HUDEP-2 (cell line): Measurements from ENCODE around the gene GLIPR1L1.
"Not testable (repeated sequence)": the region's sequence is repeated elsewhere in the genome, so short reads cannot be mapped to it uniquely, and the experiment has no call there.

Experiments
- DNase-seq, 76 experiments: peaks; one replicate each; lab custom pipeline; 2025; ENCODE audit not compliant: unreplicated experiment in 76 of 76; lab: John Stamatoyannopoulos, UW

GLIPR1L1 gene

GRCh38 chr12:75346215-75346614, 11.7 kb downstream of the GLIPR1L1 start:
- DNase-seq = not testable (repeated sequence)

DNA sequence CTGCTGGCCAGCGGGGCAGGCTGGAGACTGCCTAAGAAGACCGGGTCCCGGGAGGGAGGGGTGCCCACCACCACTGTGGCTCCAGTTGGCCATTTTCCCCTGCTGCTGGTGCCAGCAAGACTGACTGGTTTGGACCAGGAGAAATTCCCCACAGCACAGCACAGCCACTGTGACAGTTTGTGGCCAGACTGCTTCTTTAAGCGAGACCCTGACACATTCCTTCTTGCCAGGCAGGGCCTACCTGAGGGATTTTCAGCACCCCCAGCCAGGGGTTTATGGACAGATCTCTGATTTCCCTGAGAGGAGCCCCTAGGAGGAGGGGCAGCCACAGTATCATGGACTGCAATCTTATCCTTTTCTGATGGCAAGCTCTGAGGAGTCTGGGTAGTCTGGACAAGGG, 15.5 kb downstream of the GLIPR1L1 start:
- no peak for DNase-seq

DNA sequence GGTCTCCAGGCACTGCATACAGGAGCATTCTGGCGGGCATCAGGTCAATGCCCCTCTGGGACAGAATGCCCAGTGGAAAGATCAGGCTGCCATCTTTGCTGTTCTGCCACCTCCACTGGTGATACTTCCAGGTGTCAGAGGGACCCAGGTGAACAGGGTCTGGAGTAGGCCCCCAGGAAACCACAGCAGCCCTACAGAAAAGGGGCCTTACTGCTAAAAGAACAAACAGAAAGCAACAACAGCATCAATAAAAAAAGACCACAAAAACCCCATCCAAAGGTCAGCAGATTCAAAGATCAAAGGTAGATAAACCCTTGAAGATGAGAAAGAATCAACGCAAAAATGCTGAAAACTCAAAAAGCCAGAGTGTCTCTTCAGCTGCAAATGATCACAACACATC, 15.9 kb downstream of the GLIPR1L1 start:
- no peak for DNase-seq

DNA sequence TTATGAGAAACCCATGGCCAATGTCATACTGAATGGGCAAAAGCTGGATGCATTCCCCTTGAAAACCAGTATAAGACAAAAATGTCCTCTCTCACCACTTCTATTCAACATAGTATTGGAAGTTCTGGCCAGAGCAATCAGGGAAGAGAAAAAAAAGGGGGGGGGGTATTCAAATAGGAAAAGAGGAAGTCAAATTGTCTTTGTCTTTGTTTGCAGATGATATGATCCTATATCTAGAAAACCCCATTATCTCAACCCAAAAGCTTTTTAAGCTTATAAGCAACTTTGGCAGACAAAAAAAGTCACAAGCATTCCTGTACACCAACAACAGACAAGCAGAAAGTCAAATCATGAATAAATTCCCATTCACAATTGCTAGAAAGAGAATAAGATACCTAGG, 19.5 kb downstream of the GLIPR1L1 start:
- peak in 1 of 76 experiments; percentile 5 for DNase-seq

DNA sequence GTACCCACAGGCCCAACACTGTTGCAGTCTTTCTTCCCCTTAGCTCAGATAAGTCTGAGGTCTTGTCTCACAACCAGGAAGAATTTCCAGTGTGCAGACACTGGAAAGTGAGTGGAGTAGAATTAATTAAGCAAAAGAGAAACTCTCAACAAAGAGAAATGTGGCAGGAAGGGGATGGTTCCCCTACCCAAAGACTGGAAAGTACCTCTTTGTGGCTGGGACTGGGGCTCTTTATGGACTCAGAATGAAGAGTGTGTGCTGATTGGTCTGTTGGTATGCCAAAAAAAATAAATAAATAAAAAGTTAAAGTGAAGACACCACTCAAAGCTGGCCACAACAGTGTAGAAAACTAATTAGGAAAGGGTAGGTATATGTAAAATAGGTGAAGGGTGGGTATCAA, 26.4 kb downstream of the GLIPR1L1 start:
- no peak for DNase-seq

DNA sequence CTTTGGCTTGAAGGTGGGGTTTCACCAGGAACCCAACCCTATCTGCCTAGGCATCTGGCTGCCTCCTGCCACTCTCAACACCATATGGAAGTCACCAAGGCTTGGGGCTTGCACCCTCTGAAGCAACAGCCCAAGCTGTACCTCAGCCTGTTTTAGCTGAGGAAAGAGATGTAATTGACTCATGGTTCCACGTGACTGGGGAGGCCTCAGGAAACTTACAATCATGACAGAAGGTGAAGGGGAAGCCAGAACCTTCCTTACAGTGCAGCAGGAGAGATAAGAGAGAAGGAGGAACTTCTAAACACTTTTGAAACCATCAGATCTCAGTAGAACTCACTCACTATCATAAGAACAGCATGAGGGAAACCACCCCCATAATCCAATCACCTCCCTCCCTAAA, 26.9 kb downstream of the GLIPR1L1 start:
- no peak for DNase-seq

- DNase-seq = no peak
These were observed 30.4 kb downstream of the GLIPR1L1 start for GRCh38 chr12:75364919-75365318.

GRCh38 chr12:75366629-75367028, 32.2 kb downstream of the GLIPR1L1 start:
- no peak for DNase-seq

DNA sequence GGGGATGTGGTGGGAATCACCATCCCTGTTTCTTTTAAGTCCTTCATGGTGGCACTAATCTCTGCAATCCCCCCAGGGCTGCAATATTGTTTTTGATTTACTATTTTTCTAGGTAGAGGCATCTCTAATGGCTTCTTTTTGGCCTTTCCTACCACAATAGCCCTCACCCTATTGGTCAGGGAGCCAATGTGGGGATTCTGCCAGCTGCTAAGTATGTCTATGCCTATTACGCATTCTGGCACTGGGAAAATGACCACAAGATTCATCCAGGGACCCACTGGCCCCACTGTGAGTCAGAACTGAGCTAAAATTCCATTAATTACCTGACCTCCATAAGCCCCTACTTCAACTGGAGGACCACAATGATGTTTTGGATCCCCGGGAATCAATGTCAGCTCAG, 40.5 kb downstream of the GLIPR1L1 start:
- DNase-seq = no peak

GRCh38 chr12:75378354-75378753, 43.9 kb downstream of the GLIPR1L1 start:
- DNase-seq = no peak

DNA sequence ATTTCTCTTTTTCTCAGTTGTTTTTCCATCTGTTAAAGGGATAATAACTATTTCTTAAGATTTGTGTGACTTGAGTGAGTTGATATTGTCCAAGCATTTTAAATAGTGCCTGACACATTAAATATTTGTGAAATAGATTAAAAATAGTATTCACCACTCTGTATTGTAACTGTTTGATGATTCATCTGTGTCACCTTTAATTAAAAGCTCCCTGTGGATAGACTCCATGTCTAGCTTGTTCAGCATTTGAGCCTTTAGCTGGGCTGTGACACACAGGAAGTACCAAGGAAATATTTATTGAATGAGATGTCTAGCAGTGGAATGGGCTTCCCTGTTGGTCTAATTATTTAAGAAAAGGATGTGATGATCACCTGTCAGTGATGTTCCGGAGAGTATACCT, 54.6 kb downstream of the GLIPR1L1 start:
- DNase-seq = no peak

DNA sequence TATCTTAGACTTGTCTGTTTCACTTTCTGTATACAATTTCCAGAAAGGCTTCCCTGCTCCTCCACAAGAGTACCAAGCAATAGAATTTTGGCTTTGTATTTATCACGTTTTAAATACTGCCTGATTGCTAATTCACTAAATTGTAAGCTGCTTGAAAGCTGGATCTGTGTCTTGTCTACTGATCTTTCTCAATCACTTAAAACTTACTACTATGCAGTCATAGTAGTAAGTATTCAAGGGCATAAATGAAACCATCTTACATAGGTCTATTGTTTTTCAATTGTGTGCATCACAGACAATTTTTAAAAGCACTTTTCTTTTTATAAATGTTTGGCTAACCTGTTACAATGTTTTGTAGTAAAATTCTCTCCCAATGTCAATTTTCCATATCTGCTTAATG, 55.2 kb downstream of the GLIPR1L1 start:
- no peak for DNase-seq

GRCh38 chr12:75390156-75390898, 55.9 kb downstream of the GLIPR1L1 start:
- DNase-seq = no peak

- DNase-seq = peak in 72 of 76 experiments; percentile 1 to 94 (median 84)
These were observed 56.5 kb downstream of the GLIPR1L1 start, which contains the start of gene GLIPR1L2 for GRCh38 chr12:75390899-75391538. Gene GLIPR1L2 (plus strand): TSS chr12:75391089. CDS start chr12:75391117, 28 bp downstream.

DNA sequence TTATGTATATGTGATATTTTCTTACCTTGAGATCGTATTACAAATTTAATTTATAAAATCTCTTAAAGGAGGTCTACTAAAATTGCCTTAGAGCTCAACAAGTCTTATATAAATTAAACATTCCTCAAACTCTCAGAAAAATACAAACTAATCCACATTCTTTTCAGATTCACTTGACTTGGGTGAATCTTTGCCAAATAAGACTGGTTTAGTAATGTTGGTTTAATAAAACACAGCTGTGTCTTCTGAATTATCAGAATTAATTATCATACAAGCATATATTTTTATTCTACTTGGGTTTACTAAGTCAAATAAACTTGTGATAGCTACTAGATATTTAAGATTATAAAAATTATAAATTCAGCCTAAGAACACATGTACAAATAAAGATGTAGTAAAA, 69.8 kb downstream of the GLIPR1L1 start:
- no peak for DNase-seq

- no peak for DNase-seq
These were observed 73.2 kb downstream of the GLIPR1L1 start for GRCh38 chr12:75407683-75408082.

DNA sequence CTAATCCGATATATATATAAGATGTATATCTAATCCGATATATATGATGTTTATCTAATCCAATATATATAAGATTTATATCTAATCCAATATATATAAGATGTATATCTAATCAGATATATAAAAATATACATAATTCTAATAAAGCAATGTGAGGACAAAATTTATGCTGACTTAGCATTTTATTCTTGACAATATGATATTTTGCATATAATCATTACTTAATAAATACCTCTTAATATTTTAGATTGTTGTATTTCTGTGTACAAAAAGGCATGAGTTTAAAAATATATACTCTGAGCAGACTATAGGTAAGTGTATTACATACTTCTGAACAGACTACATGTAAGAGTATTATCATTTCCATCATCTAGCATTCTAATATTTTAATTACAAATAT, 75.4 kb downstream of the GLIPR1L1 start:
- no peak for DNase-seq

DNA sequence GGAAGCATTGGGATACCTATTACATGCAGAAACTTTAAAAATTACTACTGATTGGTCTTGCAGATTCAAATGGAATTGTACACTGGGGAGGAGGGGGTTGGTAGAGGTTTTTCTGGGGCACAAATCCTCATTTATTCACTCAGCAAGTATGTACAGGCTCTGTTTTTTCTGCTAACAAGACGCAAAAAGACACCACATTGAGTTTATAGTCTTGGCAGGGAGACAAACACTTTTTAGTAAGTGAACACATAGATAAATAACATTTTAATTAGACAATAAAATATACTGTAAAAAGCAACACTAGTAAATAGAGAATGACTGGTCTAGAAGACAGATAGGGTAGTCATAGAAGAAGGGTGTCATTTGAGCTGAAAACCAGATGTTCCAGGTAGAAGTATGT, 80.2 kb downstream of the GLIPR1L1 start:
- DNase-seq = no peak

DNA sequence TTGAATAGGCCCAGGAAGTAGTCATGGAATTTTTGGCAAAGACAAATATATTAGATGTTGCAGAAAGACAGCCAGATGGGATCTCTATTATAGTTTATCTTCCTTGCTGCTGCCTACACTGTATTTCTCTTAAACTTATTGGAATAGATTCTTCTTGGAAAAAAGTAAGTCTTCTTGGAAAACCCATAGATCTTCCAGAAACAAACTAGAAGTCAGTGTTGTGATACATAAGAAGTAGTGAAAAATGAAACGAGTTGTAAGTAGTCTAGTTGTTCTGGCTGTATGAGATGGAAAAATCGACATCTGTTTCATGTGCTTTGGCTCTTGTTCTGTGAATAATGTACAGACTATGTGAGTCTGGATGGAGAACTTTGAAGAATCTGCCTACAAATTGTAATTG, 85.4 kb downstream of the GLIPR1L1 start:
- DNase-seq = no peak
